Ramos (cell line): ENCODE results near the gene TROAP.
"Not testable (repeated sequence)": the region's sequence is repeated elsewhere in the genome, so short reads cannot be mapped to it uniquely, and the experiment has no call there.

Experiments
- in situ Hi-C: fragments of 300-500 bp; cut with MboI; formaldehyde crosslinking; loops from one replicate; pipeline ENCODE4 v1.14.3; 2022; ENCODE audit warnings: low sequenced_read_pairs; ENCODE audit not compliant: unreplicated experiment

TROAP gene

GRCh38 chr12:49322708-49323523 lies at the start of gene TROAP:
Gene TROAP, plus strand, starts transcription at chr12:49323255. Its CDS starts 354 bp downstream, at chr12:49323609.
- in situ Hi-C loops = no loop called here

- in situ Hi-C loops = no loop called here
Observed at GRCh38 chr12:49273726-49274395, 49.2 kb upstream of the TROAP start.

GRCh38 chr12:49274396-49275069 lies 48.5 kb upstream of the TROAP start:
- in situ Hi-C loops = no loop called here

- in situ Hi-C loops = no loop called here
Observed at GRCh38 chr12:49276304-49277290, 46.5 kb upstream of the TROAP start.

- in situ Hi-C loops = no loop called here
Observed at GRCh38 chr12:49277466-49277865, 45.6 kb upstream of the TROAP start.

GRCh38 chr12:49279706-49280159 lies 43.3 kb upstream of the TROAP start:
- in situ Hi-C loops = no loop called here

- in situ Hi-C loops = not testable (repeated sequence)
Observed at GRCh38 chr12:49280545-49280944, 42.5 kb upstream of the TROAP start.

- in situ Hi-C loops = no loop called here
Observed at GRCh38 chr12:49282302-49282701, 40.8 kb upstream of the TROAP start.

- in situ Hi-C loops = not testable (repeated sequence)
Observed at GRCh38 chr12:49282740-49283375, 40.2 kb upstream of the TROAP start.

- in situ Hi-C loops = no loop called here
Observed at GRCh38 chr12:49283541-49284429, 39.3 kb upstream of the TROAP start.

GRCh38 chr12:49284672-49285071 lies 38.4 kb upstream of the TROAP start:
- in situ Hi-C loops = loop anchor here (5.0 kb wide), 1 partner anchor 53 kb away; the partner anchor contains the start of gene C1QL4

GRCh38 chr12:49287876-49288275 lies 35.2 kb upstream of the TROAP start:
- in situ Hi-C loops = loop anchor here (5.0 kb wide), 1 partner anchor 49 kb away; the partner anchor contains the start of gene C1QL4

- in situ Hi-C loops = loop anchor here (5.0 kb wide), 1 partner anchor 49 kb away; the partner anchor contains the start of gene C1QL4
Observed at GRCh38 chr12:49288412-49288853, 34.6 kb upstream of the TROAP start.

- in situ Hi-C loops = loop anchor here (5.0 kb wide), 1 partner anchor 48 kb away; the partner anchor contains the start of gene C1QL4
Observed at GRCh38 chr12:49288922-49289555, 34.0 kb upstream of the TROAP start.

GRCh38 chr12:49292729-49293055 lies 30.4 kb upstream of the TROAP start:
- in situ Hi-C loops = loop anchor here (10.0 kb wide), 1 partner anchor 222 kb away; no protein-coding TSS in a partner anchor

- in situ Hi-C loops = loop anchor here (10.0 kb wide), 1 partner anchor 221 kb away; no protein-coding TSS in a partner anchor
Observed at GRCh38 chr12:49293056-49293956, 29.7 kb upstream of the TROAP start.
